Lower lobe of right lung (tissue), 2 donors: ENCODE results near the gene MSN. TPM values are rescaled to one million over a fixed set of nuclear protein-coding genes. Genes with fewer than 3 reads are reported as not detected.
A peak's percentile ranks its signal among the peaks of the same experiment; 100 is the strongest.

Source experiments
- ATAC-seq, 2 donors: fragments of 200-7000 bp; cut with Tn5 transposase; one replicate each; pipeline ENCODE4 v1.9.1; 2020 to 2022; ENCODE audit warnings: mild to moderate bottlenecking in 2 of 2, moderate library complexity in 2 of 2
- DNase-seq: peaks from one replicate; pipeline ENCODE4 v3.0.0-alpha.2; 2020
- H3K27ac ChIP-seq: fragments of 200-600 bp; one replicate; pipeline ENCODE4 v1.8.0; 2022
- H3K27me3 ChIP-seq: fragments of 200-600 bp; one replicate; pipeline ENCODE4 v1.8.0; 2022; ENCODE audit warnings: low read depth
- H3K36me3 ChIP-seq: fragments of 200-600 bp; one replicate; pipeline ENCODE4 v1.8.0; 2022; ENCODE audit warnings: mild to moderate bottlenecking
- H3K4me1 ChIP-seq: fragments of 200-600 bp; one replicate; pipeline ENCODE4 v1.8.0; 2022
- H3K4me3 ChIP-seq: fragments of 200-600 bp; one replicate; pipeline ENCODE4 v1.8.0; 2022; ENCODE audit warnings: mild to moderate bottlenecking
- H3K9me3 ChIP-seq: fragments of 200-600 bp; one replicate; pipeline ENCODE4 v1.8.0; 2022
- intact Hi-C: fragments of 100-400 bp; cut with DNase I; formaldehyde crosslinking; loops from one replicate; pipeline ENCODE4 v1.11.0; 2022
- total RNA-seq: library from RNA; stranded (reverse); fragmentation: NEBNext Ultra II Directional; extraction: Animal tissue kit (Norgen Biotek cat#: 25700); gene quantifications from one replicate; pipeline ENCODE4 v1.2.1, GENCODE V29; 2021
- TF ChIP-seq, protein P1 (sequence below): fragments of 200-600 bp; IDR thresholded peaks from one replicate; pipeline ENCODE4 v1.8.0; 2022; ENCODE audit warnings: antibody characterized with exemption, mild to moderate bottlenecking
- donor health status: DM: no; HTN: yes; CAD: no; lungs with severe emphysema.

Gene MSN
- total RNA-seq, 1 donor from 2014 or later, result 419 TPM

DNA sequence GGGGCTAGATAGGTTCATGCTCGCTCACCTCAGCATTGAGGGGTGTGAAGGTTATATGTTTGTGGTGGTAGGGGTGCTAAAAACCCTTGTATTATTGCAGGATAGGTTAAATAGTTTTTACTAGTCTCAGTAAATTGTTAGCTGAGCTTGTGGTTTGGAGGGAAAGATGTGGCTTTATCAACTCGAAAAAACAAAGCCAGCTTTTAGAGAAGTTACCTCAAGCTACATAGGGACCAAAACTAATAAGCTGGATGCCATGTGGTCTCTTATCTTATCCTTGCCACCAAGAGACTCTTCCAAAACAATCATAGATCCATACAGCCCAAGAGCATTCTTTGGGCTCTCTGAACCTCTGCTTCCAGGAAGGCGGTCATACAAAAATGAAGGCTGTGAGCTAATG is 29.2 kb downstream of the MSN start:
- Histone ChIP-seq H3K4me3 (no peak overlapping the region), H3K4me1 (peaks cover 86% of the 10 kb centered on the region), H3K36me3 (no peaks in the 10 kb centered on the region), H3K27me3 (no peaks in the 10 kb centered on the region), H3K9me3 (no peaks in the 10 kb centered on the region), H3K27ac (peak overlapping the region; percentile 69)
- TF ChIP-seq, protein P1, sequence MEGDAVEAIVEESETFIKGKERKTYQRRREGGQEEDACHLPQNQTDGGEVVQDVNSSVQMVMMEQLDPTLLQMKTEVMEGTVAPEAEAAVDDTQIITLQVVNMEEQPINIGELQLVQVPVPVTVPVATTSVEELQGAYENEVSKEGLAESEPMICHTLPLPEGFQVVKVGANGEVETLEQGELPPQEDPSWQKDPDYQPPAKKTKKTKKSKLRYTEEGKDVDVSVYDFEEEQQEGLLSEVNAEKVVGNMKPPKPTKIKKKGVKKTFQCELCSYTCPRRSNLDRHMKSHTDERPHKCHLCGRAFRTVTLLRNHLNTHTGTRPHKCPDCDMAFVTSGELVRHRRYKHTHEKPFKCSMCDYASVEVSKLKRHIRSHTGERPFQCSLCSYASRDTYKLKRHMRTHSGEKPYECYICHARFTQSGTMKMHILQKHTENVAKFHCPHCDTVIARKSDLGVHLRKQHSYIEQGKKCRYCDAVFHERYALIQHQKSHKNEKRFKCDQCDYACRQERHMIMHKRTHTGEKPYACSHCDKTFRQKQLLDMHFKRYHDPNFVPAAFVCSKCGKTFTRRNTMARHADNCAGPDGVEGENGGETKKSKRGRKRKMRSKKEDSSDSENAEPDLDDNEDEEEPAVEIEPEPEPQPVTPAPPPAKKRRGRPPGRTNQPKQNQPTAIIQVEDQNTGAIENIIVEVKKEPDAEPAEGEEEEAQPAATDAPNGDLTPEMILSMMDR, result no peak
- intact Hi-C loops, result no loop called here
- no peak for DNase-seq
- no peak for ATAC-seq

DNA sequence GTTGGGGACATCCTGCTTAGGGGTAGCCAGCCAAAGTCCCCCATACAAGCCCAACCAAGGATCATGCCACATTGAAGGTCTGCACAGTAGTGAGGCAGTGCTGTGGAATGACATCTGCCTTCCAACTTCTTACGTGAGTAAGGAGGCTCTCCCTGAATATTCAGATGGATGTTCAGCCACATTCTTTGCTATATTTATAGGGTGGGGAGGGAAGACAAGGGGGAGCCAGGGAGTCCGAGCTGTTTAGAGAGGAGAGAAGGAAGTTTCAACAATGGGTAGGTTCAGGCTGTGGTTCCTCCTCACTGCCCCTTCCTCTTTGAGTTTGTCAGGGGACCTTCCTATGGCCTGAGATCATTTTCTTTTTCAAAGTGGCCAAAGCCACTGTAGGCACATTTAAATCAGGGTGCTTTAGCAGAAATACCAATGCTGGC is 29.8 kb downstream of the MSN start:
- H3K4me3 ChIP-seq, result no peak overlapping the region
- H3K27me3 ChIP-seq, result no peaks in the 10 kb centered on the region
- peaks cover 83% of the 10 kb centered on the region for H3K4me1 ChIP-seq
- H3K27ac ChIP-seq, result peak overlapping the region; percentile 69
- peak; percentile 26 to 27 for ATAC-seq
- TF ChIP-seq, protein P1, result no peak
- H3K9me3 ChIP-seq, result no peaks in the 10 kb centered on the region
- intact Hi-C loops, result no loop called here
- H3K36me3 ChIP-seq, result no peaks in the 10 kb centered on the region
- DNase-seq, result no peak

DNA sequence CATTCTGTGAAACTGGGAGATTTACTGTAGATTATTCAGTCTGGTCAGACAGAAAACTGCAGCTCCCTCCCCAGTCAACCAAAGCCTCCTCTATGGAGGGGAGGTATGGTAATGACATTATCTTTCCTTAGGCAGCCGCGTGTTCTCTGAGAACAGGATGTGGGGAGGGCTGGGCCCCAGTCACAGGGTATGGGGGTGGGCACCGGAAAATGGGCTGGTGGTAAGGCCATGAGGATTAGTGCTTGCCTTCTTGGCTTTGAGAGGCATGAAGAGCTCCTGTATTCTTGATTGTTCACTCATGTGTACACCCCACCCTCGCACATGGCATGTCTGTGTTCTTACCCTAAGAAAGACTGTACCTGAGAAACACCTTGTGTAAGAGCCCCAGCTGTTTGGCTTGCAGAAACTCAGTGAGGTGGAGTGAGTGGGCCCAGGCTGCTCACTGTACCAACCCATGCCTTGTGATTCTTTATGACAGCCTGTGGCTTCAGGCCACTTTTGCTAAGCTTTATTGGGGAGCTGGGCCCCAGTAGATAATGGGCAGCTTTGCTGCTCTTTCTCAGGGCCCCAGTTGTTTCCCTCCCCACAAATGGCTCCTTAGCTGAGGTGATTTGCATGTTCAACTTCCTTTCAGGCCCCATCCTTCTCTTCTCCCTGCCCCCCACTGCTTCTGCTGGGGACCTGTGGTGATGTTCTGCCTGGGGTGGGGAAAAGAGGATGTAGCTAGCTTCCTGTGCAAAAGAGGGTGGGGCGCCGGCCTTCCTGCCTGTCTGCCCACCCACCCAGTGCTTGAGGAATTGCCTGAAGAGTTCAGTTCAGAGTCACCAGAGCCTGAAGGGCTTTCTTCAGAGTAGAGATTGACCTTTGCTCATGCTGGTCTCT is 30.7 kb downstream of the MSN start:
- peak; percentile 80 for DNase-seq
- Histone ChIP-seq H3K27ac (peak overlapping the region; percentile 69), H3K4me3 (peak overlapping the region; percentile 14), H3K27me3 (no peaks in the 10 kb centered on the region), H3K36me3 (no peaks in the 10 kb centered on the region), H3K9me3 (no peaks in the 10 kb centered on the region), H3K4me1 (peaks cover 90% of the 10 kb centered on the region)
- peak; percentile 58 to 80 for ATAC-seq
- TF ChIP-seq, protein P1, result no peak
- intact Hi-C loops, result no loop called here

DNA sequence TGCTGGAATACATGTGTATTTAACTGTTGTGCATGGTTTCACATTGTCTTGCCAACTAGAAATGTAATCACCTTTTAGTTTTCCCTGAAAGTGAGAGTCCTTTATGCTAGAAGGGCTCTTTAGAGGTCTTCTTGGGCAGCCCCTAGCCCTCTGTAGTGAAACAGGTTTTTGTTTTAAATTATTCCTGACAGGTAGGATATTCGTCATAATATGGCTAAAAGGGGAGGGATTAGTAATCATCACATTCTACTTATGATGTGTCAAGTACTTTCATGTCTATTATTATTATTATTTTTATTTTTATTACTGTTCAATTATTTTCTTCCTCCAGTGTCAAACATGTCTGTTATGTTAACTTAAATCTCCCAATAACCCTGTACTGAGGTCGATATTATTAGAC is 35.5 kb downstream of the MSN start:
- H3K9me3 ChIP-seq, result no peaks in the 10 kb centered on the region
- intact Hi-C loops, result no loop called here
- no peaks in the 10 kb centered on the region for H3K27me3 ChIP-seq
- peaks cover 82% of the 10 kb centered on the region for H3K4me1 ChIP-seq
- no peak for DNase-seq
- H3K4me3 ChIP-seq, result no peak overlapping the region
- ATAC-seq, result no peak
- H3K36me3 ChIP-seq, result no peaks in the 10 kb centered on the region
- TF ChIP-seq, protein P1, result no peak
- H3K27ac ChIP-seq, result peak overlapping the region; percentile 68

DNA sequence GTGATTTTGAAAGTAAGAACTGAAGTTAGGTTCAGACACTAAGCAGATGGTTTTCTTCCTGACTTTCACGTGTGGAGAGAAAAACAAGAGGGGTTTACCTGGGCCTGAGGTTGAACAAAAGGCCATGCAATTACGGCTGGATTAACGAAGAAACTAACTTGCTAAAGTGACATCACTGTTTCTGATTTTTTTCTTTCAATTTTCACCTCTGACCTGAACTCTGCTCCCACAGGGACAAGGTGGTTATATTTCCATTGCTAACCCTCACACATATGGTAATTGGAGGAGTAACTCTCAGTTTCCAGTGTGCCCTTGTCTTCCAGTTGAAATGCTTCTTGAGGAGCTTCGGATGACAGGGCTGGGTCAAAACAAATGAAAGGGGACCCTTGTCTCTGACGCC is 38.0 kb downstream of the MSN start:
- Histone ChIP-seq H3K36me3 (no peaks in the 10 kb centered on the region), H3K4me3 (no peak overlapping the region), H3K27me3 (no peaks in the 10 kb centered on the region), H3K4me1 (peaks cover 59% of the 10 kb centered on the region), H3K9me3 (no peaks in the 10 kb centered on the region), H3K27ac (peak overlapping the region; percentile 68)
- ATAC-seq (no peak), DNase-seq (no peak)
- intact Hi-C loops, result no loop called here
- TF ChIP-seq, protein P1, result no peak
